Colonic mucosa (tissue), 4 donors: Measurements from ENCODE around the gene ARFGAP1. TPM values are rescaled to one million over a fixed set of nuclear protein-coding genes. Genes with fewer than 3 reads are reported as not detected.
"Not testable (repeated sequence)": the region's sequence is repeated elsewhere in the genome, so short reads cannot be mapped to it uniquely, and the experiment has no call there.

ENCODE experiments used
- DNase-seq: peaks from one replicate; pipeline ENCODE4 v3.0.0-alpha.2; 2020
- H3K27ac ChIP-seq: fragments of 200-600 bp; one replicate; pipeline ENCODE4 v1.8.0; 2021
- H3K27me3 ChIP-seq: fragments of 200-600 bp; one replicate; pipeline ENCODE4 v1.8.0; 2021
- H3K36me3 ChIP-seq: fragments of 200-600 bp; one replicate; pipeline ENCODE4 v1.8.0; 2021
- H3K4me1 ChIP-seq: fragments of 200-600 bp; one replicate; pipeline ENCODE4 v1.8.0; 2021; ENCODE audit warnings: mild to moderate bottlenecking
- H3K4me3 ChIP-seq: fragments of 200-600 bp; one replicate; pipeline ENCODE4 v1.8.0; 2021
- H3K9ac ChIP-seq, 2 donors: one replicate each; pipeline ENCODE4 v1.7.0; 2013; ENCODE audit warnings: control low read depth in 2 of 2, low read depth in 2 of 2, low read length in 2 of 2
- H3K9me3 ChIP-seq: fragments of 200-600 bp; one replicate; pipeline ENCODE4 v1.8.0; 2021
- CTCF ChIP-seq: fragments of 200-600 bp; IDR thresholded peaks from one replicate; pipeline ENCODE4 v1.8.0; 2022; ENCODE audit warnings: antibody characterized with exemption, mild to moderate bottlenecking
- intact Hi-C: fragments of 100-400 bp; cut with DNase I; formaldehyde crosslinking; loops from one replicate; pipeline ENCODE4 v1.14.1; 2022
- total RNA-seq, 2 donors: library from RNA; stranded (reverse); fragmentation: NEBNext Ultra II Directional in 1 of 2; extraction: Animal tissue kit (Norgen Biotek cat#: 25700) in 1 of 2; gene quantifications; one replicate each; pipeline ENCODE4 v1.2.1, GENCODE V29; 2021
- donor health status: healthy.
- donor health status: DM: no; HTN: no; CAD: no.
- donor health status: DM: no; HTN: no; CAD: no.

Gene ARFGAP1
- total RNA-seq, 2 donors from 2014 or later, result 66.9 to 109 TPM

DNA sequence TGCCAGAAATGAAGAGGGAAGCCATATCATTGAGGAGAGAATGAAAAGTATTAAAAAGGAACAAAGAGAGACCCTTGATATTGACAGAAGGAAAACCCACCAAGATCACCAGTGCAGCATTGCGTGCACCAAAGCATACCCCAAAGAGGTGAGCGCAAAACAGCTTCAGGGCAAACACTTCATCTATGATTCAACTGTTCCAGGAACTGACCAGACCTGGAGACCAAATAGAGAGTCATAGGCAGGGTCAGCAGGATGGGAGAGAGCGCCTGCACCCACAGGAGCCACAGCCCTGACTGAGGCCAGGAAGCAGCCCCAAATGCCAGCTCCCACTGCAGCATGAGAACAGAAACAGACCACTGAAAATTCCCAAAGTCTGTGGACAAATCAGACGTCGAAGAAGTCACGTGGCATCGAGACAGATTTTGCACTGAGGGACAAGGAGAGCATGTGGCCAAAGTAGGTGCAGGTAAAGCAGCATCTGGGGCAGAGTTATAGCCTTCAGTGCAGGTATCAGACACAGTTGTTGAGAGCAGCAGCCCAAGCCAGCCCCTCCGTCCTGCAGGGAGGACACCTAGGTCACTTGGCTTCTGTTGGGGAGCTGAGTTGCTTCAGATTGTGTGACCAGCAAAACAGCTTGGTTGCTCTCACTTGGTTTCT, 59.3 kb downstream of the ARFGAP1 start:
- H3K9me3 ChIP-seq, result no peaks in the 10 kb centered on the region

GRCh38 chr20:63332488-63333240, 60.1 kb downstream of the ARFGAP1 start:
- H3K9ac ChIP-seq, result no peak overlapping the region
- H3K4me1 ChIP-seq, result no peaks in the 10 kb centered on the region
- no peaks in the 10 kb centered on the region for H3K9me3 ChIP-seq
- no peaks in the 10 kb centered on the region for H3K27me3 ChIP-seq
- no peak for DNase-seq
- no peak overlapping the region for H3K4me3 ChIP-seq
- intact Hi-C loops, result no loop called here
- TF ChIP-seq CTCF, result no peak
- no peak overlapping the region for H3K27ac ChIP-seq
- no peaks in the 10 kb centered on the region for H3K36me3 ChIP-seq

More for the DNA sequence above, 59.3 kb downstream of the ARFGAP1 start:
- H3K9ac ChIP-seq, result no peak overlapping the region
- H3K4me3 ChIP-seq, result no peak overlapping the region
- no peaks in the 10 kb centered on the region for H3K4me1 ChIP-seq
- no peaks in the 10 kb centered on the region for H3K27me3 ChIP-seq
- no peak overlapping the region for H3K27ac ChIP-seq
- no peaks in the 10 kb centered on the region for H3K36me3 ChIP-seq
- TF ChIP-seq CTCF, result no peak
- no peak for DNase-seq
- intact Hi-C loops, result no loop called here

DNA sequence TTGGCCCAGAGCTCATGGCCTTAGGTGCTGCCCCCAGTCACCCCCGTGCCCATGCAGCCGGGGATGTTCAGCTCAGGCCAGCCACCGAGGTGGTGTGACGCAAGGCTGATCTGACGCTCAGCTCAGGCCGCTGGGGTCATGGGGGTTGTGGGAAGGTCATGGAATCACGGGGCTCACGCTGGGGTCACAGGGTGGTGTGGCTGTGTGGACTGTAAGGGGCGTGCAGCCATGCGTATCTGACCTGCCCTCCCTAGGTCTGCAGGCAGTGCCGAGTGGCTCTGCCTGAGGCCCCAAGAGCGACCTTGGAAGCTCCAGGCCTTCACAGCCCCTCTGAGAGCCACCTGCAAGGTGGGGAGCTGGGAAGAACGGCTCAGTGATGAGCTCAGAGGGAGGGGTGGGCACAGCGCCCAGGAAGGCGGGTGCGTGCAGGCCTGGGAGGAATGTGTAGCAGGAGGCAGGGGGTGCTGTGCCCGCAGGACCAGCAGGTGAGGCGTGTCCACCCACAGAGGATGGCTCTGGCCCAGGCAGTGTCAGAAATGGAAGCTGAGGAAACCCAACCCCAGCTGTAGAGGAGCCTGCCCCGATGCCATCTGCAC, 60.7 kb downstream of the ARFGAP1 start:
- Histone ChIP-seq H3K9me3 (no peaks in the 10 kb centered on the region), H3K36me3 (no peaks in the 10 kb centered on the region), H3K9ac (no peak overlapping the region), H3K4me1 (no peaks in the 10 kb centered on the region), H3K4me3 (no peak overlapping the region), H3K27ac (no peak overlapping the region), H3K27me3 (no peaks in the 10 kb centered on the region)
- intact Hi-C loops, result no loop called here
- no peak for TF ChIP-seq CTCF
- DNase-seq, result no peak

DNA sequence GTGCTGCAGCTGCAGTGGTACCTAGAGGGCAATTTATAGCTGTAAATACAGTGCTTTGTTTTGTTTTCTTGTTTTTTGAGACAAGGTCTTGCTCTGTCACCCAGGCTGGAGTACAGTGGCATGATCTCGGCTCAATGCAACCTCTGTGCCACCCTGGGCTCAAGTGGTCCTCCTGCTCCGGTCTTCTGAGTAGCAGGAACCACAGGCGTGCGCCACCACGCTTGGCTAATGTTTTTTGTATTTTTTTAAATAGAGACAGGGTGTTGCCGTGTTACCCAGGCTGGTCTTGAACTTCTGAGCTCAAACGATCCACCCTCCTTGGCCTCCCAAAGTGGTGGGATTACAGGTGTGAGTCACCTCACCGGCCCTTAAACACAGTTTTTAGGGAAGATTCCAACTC, 61.7 kb downstream of the ARFGAP1 start:
- Histone ChIP-seq H3K9ac (no peak overlapping the region), H3K4me1 (no peaks in the 10 kb centered on the region), H3K27ac (no peak overlapping the region), H3K4me3 (no peak overlapping the region), H3K27me3 (no peaks in the 10 kb centered on the region), H3K9me3 (no peaks in the 10 kb centered on the region), H3K36me3 (no peaks in the 10 kb centered on the region)
- DNase-seq, result no peak
- no peak for TF ChIP-seq CTCF
- intact Hi-C loops, result no loop called here

GRCh38 chr20:63335060-63335459, 62.4 kb downstream of the ARFGAP1 start:
- intact Hi-C loops, H3K9me3 ChIP-seq, H3K36me3 ChIP-seq, H3K4me1 ChIP-seq, H3K9ac ChIP-seq, H3K27ac ChIP-seq, H3K27me3 ChIP-seq, DNase-seq, H3K4me3 ChIP-seq: not testable (repeated sequence)

GRCh38 chr20:63335711-63336110, 63.1 kb downstream of the ARFGAP1 start:
- intact Hi-C loops, result no loop called here
- Histone ChIP-seq H3K9ac (no peak overlapping the region), H3K27me3 (no peaks in the 10 kb centered on the region), H3K36me3 (no peaks in the 10 kb centered on the region), H3K27ac (no peak overlapping the region), H3K4me1 (no peaks in the 10 kb centered on the region), H3K9me3 (no peaks in the 10 kb centered on the region), H3K4me3 (no peak overlapping the region)
- no peak for DNase-seq
- no peak for TF ChIP-seq CTCF
